Coronary artery (tissue), 2 donors: Measurements from ENCODE around the gene OOSP3.
"Not testable (repeated sequence)": the region's sequence is repeated elsewhere in the genome, so short reads cannot be mapped to it uniquely, and the experiment has no call there.

Experiments used
- DNase-seq: peaks from one replicate; pipeline ENCODE4 v3.0.0-alpha.2; 2017; ENCODE audit warnings: low spot score
- H3K27ac ChIP-seq, 2 donors: fragments of 200-600 bp; sonication (generic); one replicate each; pipeline ENCODE4 v1.5.1; 2016 to 2019
- H3K4me3 ChIP-seq: fragments of 200-600 bp; sonication (generic); 2 replicates; pipeline ENCODE4 v1.5.1; 2016; ENCODE audit warnings: mild to moderate bottlenecking, moderate library complexity
- CTCF ChIP-seq: fragments of 200-600 bp; sonication (generic); IDR thresholded peaks from one replicate; pipeline ENCODE4 v1.5.1; 2019; ENCODE audit warnings: antibody characterized with exemption

Gene OOSP3

GRCh38 chr11:59846556-59846955 lies 32.0 kb upstream of the OOSP3 start:
- no peak for DNase-seq
- TF ChIP-seq CTCF: no peak
- Histone ChIP-seq H3K4me3 (no peak overlapping the region), H3K27ac (no peak overlapping the region)

GRCh38 chr11:59847626-59848025 lies 31.0 kb upstream of the OOSP3 start:
- DNase-seq: no peak
- TF ChIP-seq CTCF: no peak
- Histone ChIP-seq H3K27ac (no peak overlapping the region), H3K4me3 (no peak overlapping the region)

GRCh38 chr11:59848439-59848838 lies 30.1 kb upstream of the OOSP3 start:
- not testable (repeated sequence) for DNase-seq, H3K4me3 ChIP-seq, H3K27ac ChIP-seq

- no peak overlapping the region for H3K4me3 ChIP-seq
- TF ChIP-seq CTCF: no peak
- no peak overlapping the region for H3K27ac ChIP-seq
- DNase-seq: no peak
These were observed 29.5 kb upstream of the OOSP3 start for GRCh38 chr11:59849129-59849528.

- H3K27ac ChIP-seq, DNase-seq, H3K4me3 ChIP-seq: not testable (repeated sequence)
These were observed 29.0 kb upstream of the OOSP3 start for GRCh38 chr11:59849551-59849950.

GRCh38 chr11:59851416-59851815 lies 27.2 kb upstream of the OOSP3 start:
- not testable (repeated sequence) for H3K27ac ChIP-seq, DNase-seq, H3K4me3 ChIP-seq

- TF ChIP-seq CTCF: no peak
- H3K27ac ChIP-seq: no peak overlapping the region
- DNase-seq: no peak
- H3K4me3 ChIP-seq: no peak overlapping the region
These were observed 23.7 kb upstream of the OOSP3 start for GRCh38 chr11:59854871-59855270.

- no peak overlapping the region for H3K4me3 ChIP-seq
- H3K27ac ChIP-seq: no peak overlapping the region
- no peak for DNase-seq
- no peak for TF ChIP-seq CTCF
These were observed 20.8 kb upstream of the OOSP3 start for GRCh38 chr11:59857439-59858434.
